OCI-LY3 (cell line): Measurements from ENCODE around the gene SEC22A.

Experiments
- CTCF ChIP-seq: fragments of 200-600, 300-600 bp; sonication (generic); IDR thresholded peaks from 2 replicates; pipeline ENCODE4 v1.5.1; 2014; ENCODE audit warnings: antibody characterized with exemption, low read length, low read depth
- EZH2phosphoT487 ChIP-seq: fragments of 200-600 bp; shearing (Covaris generic); IDR thresholded peaks from 2 replicates; pipeline ENCODE4 v1.6.1; 2018; ENCODE audit warnings: antibody characterized with exemption, mixed run types, low read depth

- TF ChIP-seq CTCF: no peak
- no peak for TF ChIP-seq EZH2phosphoT487
Observed at GRCh38 chr3:123163141-123163540, 38.6 kb upstream of the SEC22A start.
